Measurements from ENCODE around the gene RPTN.
"Not testable (repeated sequence)": the region's sequence is repeated elsewhere in the genome, so short reads cannot be mapped to it uniquely, and the experiment has no call there.

RPTN gene

DNA sequence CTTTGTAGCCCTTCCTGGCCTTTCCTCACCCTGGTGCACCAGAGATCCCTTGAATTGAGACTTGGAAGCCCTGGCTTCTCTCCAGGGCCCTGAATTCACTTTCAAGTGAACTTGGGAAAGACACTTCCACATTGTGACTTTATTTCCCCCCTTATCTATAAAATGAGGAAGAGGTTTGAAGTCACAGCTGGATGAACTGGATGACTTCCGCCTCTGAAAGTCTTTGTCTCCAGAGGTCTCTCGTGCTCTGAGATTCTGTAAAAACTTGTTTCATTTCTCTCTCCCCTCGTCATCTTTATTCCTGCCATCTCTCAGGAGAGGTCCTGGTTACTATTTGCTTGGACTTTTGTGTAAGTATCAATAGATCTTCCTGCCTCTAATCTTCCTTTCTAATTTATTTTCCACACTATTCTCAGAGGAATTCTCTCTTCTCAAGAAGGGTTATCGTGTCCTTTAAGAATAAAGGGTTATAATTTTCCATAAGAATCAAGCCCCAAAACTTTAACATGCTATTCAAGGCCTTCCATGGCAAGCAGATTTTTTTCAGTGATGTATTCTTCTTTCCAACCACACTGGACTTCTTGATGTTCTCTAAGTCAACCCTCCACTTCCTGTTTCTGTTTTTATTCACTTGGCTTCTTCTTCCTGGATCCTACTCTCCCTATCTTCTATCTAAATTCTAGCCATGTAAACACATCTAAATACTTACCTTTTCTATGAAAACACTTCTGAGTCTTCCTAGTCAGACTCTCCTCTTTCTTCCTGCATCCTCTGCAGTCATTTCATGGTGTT, 6.5 kb upstream of the RPTN start:
- no peak for DNase-seq (ENCODE audit: low read depth in 3 of 3)

DNA sequence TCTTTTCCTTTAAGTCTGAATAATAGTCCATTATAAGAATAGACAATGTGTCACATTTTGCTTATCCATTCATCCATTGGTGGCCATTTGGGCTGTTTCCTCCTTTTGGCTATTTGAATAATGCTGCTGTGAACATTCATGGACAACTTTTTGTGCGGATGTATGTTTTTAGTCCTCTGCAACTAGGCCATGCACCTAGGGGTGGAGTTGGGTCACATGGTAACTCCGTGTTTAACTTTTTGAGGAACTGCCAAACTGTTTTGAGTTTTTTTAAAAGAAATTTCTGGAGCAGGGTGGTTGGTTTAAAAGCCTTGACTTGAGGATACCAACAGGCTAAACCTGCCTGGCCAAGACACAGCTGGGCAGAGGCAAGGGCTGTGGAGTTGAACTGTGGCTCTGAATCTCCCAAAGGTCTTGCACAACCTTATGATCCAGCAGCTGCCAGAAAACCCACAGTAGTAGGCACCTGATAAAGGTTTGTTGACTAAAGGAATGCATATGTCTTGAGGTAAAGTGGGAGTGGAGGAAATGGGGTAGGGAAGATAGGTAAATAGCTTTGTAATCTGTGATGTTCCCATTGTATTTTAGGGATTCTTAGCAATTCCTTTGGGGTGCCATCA, 5.6 kb upstream of the RPTN start:
- DNase-seq (ENCODE audit: low read depth in 3 of 3) = no peak

DNA sequence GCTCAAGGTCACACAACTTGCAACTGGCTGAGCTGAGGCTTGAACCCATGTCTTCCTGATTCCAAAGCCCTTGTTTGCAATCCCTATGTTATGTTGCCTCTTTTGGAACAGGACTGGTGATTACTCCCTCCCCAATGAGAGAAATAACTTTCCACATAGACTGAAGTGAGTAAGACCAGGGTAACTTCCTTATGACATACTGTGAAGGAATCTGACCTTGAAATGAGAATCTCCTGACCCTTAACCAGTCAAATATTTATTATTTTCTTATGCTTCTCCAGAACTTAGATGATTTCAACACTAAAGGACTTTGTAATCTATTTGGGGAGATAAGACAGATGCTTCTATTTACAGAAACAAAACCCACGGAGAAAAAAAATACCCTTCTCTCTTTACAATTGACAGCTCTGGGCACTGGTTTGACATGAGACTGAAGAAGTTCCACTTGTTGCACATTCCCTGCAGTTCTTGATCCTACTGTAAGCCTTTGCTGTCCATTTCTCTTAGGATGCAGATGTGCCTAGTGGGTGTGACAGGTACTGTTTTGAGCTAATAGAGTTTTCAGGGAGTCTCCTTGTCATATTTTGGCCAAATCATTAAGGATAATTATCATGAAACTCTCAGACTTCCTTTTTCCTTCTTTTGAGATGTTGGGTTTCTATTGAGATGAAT, 3.9 kb upstream of the RPTN start:
- DNase-seq (ENCODE audit: low read depth in 3 of 3) = no peak

DNA sequence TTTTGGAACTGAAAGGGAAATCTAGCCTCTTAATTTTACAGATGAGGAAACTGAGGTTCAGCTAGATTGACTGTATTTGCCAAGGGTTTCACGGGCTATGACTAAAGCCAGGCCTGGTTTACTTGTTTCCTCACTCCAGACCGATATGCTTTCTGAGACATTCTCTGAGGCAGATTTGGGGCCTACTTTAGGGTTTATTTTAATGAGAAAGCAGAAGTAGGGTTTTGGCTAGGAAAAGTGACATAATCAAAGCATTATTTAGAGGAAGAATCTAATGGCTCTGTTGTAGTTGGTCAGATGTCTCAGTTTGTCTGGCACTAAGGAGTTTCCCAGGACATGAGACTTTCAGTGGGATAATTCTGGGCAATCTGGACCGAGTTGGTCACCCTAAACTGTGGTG, 1.5 kb upstream of the RPTN start:
- no peak for DNase-seq (ENCODE audit: low read depth in 3 of 3)

DNA sequence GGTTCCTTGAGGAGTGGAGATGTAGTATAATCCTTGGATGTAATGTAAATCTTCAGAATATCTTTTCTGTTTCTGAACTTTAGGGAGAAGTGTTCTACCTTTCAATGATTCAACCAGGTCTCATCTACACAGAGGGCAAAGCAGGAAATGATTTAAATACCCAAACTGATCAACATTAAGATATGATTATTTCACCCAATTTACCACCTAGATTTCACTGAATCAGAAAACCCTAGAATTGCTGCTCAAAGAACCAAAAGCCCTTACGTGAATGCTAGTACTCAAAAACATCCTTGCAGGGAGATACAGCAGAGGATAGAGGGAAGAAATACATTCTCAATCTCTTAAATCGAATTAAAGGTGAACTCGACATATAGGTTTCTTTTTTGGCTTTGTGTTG, 5.0 kb downstream of the RPTN start:
- no peak for DNase-seq (ENCODE audit: low read depth in 3 of 3)

DNA sequence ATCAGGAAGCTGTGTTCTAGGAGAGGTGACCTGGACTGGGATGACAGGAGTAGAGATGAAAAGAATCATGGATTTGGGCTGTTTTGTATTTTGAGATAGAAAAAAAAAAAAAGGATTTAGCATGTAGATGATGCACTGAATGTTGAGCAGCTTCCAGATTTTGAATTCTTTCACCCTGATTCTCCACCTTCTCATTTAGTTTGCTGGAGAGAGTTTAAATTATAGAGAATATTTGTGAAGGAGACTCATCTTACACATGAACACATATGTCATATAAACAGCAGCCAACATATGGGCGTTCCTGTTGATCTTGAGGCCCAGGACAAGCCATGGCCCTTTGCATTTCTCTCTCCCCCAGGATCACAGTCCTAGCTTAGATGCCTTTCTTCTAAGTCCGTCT, 7.4 kb downstream of the RPTN start:
- no peak for DNase-seq (ENCODE audit: low read depth in 3 of 3)

DNA sequence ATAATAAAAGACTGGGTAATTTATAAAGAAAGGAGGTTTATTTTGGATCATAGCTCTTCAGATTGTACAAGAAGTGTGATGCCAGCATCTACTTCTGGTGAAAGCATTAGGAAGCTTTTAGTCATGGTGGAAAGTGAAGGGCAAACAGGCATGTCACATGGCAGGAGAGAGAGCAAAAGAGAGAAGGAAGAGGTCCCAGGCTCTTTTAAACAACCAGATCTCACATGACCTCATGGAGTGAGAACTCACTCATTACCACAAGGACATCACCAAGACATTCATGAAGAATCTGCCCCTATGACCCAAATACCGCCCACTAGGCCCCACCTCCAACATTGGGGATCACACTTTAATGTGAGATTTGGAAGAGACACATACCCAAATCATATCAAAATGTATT, 10.0 kb downstream of the RPTN start:
- no peak for DNase-seq (ENCODE audit: low read depth in 3 of 3)

DNA sequence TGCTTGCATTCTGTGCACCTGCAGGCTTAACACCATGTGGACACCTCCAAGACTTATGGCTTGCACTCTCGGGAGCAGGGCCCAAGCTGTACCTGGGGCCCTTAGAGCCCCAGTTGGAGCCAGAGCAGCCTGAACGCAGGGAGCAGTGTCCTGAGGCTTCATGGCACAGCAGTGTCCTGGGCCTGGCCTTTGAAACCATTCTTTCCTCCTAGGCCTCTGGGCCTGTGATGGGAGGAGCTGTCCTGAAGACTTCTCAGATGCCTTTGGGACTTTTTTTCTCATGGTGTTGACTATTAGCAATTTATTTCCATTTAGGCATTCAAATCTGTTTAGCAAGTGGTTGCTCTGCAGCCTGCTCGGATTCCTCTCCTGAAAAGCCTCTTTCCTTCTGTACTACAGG, 11.0 kb downstream of the RPTN start:
- no peak for DNase-seq (ENCODE audit: low read depth in 3 of 3)

DNA sequence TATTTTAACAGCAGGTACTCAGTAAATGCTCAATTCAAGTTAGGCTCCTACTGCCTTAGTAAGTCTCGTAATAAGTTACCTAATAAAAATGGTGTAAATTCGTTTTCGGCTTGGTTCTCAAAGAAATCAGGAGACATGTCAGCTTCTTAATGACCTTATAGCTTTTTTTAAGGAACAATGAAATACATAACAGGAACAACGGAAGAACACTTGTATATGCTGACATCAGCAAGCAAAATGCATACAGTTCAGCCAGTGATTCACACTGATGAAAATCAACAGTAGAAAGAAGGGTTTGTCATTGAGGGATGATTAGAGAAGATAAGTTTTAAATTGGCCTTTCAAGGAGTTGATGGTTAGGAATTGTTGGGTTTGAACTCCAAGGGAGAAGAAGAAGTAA, 13.3 kb downstream of the RPTN start:
- DNase-seq (ENCODE audit: low read depth in 3 of 3) = no peak

DNA sequence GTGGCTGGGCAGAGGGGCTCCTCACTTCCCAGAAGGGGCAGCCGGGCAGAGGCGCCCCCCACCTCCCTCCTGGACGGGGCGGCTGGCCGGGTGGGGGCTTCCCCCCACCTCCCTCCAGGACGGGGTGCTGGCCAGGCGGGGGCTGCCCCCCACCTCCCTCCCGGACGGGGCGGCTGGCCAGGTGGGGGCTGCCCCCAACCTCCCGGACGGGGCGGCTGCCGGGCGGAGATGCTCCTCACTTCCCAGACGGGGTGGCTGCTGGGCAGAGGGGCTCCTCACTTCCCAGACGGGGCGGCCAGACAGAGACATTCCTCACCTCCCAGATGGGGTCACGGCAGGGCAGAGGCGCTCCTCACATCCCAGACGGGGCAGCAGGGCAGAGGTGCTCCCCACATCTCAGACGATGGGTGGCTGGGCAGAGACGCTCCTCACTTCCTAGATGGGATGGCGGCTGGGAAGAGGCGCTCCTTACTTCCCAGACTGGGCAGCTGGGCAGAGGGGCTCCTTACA, 14.3 kb downstream of the RPTN start:
- DNase-seq (ENCODE audit: low read depth in 3 of 3) = not testable (repeated sequence)

DNA sequence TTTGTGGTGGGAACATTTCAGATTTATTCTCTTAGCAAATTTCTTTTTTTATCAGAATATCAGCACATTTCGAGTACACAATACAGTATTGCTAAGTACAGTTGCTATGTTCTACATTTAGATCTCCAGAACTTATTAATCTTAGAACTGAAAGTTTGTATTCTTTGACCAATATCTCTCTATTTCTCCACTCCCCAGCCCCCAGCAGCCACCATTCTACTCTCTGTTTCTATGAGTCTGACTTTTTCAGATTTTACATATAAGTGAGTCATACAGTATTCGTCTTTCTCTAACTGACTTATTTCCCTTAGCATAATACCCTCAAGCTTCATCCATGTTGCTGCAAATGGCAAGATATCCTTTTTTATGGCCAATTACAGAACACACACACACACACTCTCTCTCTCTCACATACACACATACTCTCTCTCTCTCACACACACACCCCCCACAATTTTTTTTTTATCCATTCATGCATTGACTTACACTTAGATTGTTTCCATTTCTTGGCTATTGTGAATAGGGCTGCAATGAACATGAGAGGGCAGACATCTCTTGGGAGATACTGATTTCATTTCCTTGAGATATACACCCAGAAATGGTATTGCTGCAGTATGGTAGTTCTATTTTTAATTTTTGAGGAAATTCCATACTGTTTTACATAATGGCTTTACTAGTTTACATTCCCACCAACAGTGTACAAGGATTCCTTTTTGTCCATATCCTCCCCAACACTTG, 15.7 kb downstream of the RPTN start:
- peak in 2 of 3 experiments; percentile 4 to 43 for DNase-seq (ENCODE audit: low read depth in 3 of 3)

DNA sequence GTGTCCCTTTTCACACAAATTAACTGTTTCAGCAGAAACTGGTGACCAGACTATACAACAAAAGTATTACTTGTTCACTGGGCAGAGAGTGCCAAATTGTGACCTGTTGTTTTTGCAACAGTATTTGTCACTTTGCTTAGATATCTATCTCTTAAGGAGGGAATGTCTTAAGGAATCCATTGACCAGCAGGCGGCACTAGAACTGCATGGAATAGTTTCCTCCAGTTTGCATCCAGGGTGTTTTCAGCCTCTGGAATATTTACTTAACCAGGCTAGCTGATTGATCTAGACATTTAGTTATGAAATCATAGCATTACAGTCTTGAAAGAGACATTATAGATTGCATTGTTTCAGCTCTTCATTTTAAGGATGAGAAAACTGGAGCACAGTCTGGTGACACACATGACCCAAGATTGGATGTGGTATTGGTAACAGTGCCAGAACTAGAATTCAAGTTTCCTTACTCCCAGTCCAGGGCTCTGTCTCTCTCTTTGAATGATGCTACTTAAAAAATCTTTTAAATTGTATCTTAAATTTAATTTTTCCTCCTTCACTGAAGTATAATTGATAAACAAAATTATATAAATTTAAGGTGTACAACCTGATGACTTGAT, 16.9 kb downstream of the RPTN start:
- DNase-seq (ENCODE audit: low read depth in 3 of 3) = no peak

DNA sequence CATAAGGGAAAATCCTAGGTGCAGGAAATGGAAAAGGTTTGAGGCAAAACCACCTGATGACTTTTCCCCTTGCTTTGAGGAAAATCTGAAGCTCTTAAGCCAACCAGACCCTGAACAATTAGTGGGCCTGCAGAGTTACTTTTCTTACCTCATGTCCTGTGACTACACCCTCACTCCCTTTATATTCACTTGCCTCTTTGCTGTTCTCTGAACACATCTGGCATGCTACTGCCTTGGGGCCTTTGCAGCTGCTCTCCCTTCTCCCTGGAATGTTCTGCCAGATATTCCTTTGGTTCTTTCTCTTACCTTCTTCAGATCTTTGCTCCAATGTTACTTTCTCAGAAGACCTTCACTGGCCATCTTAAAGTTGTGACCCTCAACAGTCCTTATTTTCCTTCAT, 21.8 kb downstream of the RPTN start:
- DNase-seq (ENCODE audit: low read depth in 3 of 3) = no peak

DNA sequence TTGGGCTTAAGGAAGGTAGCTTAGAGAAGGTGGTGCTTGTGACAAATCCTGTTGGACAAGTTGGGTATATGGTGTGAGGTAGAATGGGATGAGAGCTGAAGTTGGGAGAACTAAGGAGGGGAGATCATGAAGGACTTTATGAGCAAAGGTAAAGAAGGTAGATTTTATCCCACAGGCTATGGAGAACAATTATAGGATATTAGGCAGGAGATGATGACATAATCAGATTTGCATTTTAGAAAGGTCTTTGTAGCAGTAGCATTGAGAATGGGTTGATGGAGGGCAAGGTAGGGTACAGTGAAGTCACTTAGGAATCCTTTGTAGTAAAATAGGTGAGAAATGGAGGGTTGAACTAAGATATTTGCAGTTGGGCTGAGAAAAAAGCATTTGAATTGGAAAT, 28.8 kb downstream of the RPTN start:
- no peak for DNase-seq (ENCODE audit: low read depth in 3 of 3)

DNA sequence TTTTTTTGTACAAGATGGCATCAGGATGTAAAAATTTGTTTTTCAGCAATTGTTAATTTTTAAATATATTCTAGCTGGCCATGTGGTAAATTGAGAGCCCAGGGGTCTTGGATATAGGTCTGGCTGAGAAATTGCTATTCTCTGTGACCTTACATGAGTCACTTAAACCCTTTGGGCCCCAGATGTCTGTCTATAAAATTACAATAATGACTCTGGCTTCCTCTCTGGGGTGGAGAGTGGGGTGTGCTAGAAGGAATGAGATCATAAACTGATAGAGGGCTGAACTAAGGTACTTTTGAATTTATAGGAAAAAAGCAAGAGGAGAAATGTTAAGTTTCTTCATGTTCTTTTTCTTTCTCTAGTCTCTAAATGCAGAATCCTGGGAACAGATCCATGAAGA, 31.4 kb downstream of the RPTN start:
- no peak for DNase-seq (ENCODE audit: low read depth in 3 of 3)

DNA sequence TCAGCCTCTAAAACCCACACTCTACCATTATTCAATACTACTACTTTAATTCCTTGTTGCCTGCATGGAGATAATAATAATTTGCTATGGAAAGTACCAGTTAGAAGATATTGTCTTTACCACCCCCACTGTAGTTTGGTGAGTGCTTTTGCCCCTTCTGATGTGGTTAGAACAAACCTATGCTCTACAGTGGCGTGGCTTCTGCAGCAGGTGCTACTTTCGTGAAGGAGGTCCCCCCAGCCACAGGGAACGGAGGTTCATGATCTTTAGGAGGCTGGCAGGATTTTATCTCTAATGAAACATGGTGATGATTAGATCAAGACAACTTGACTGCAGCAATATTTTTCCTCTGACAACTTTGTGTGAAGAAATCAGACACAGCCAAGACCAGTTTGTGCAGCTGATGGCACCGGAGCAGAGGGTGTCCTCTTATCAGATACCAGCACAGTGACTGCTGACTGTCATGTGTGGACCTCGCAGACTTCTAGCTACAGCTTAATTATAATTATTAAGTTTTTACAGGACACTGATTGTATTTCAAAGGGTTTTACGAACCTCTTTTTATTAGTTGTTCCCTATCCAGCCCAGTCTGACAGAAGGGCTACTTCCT, 33.1 kb downstream of the RPTN start:
- DNase-seq (ENCODE audit: low read depth in 3 of 3) = no peak

DNA sequence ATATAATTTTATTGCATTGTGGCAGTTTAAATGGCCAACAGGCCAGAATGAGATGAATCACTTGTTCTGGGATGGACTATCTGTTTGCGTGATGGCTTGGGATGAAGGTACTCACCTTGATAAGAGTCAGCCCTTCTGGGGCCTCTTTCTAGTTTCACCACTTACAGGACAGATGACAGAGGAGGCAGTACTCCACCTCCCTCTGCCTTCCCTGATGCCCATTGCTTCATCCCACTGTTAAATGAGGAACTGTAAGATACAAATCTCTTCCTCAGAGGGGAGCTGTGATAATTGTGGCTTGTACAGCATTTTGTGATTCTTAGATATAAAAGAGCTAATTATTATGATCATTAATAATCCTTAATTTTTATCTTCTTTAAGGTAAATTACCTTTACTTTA, 40.1 kb downstream of the RPTN start:
- no peak for DNase-seq (ENCODE audit: low read depth in 3 of 3)

DNA sequence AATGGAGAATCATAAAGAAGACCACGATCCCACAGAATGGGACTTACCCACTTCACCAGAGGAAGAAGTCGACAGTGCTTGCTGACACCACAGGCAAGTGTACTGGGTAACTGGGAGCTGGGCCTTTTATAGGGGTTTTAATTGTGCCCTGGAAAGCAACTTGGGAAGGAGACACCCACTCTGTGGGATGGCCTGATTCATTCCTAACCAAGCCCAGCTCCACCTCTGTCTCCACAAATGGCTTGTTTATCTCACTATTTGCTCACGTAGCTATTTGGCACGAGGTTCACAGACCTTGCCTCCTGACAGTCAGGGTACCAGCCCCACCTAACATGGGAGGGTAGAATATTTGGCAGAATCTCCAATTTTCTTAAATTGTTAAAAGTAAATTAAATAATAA, 43.7 kb downstream of the RPTN start, which contains the start of gene TCHH:
Gene TCHH (minus strand): TSS at position 101 of the 400 bp plus-strand sequence. CDS start 1,364 bp downstream, outside the sequence.
- DNase-seq (ENCODE audit: low read depth in 3 of 3) = no peak

DNA sequence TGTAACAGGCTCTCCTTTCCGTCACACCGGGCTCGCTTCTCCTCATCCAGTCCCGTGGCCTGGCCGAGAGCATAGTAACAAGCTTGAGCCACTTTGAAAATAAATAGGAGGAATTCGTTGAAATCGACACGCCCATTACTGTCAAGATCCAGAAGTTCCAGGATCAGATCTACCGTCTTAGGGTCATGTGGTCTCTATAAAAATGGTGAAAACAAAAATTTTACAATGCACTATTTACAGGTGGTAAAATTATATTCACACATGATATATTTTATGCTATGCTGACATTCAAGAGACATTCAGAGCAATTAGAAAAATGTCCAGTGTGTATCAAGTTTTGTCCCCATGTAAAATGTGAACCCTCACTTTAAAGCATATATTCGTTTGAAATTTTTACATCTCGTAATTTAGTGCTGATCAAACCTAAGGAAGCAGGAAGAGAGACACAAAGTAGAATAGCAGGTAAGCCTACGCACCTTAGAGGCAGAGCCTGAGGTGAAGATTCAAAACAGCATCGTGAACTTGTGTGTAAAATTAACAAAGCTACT, 46.1 kb downstream of the RPTN start:
- no peak for DNase-seq (ENCODE audit: low read depth in 3 of 3)

DNA sequence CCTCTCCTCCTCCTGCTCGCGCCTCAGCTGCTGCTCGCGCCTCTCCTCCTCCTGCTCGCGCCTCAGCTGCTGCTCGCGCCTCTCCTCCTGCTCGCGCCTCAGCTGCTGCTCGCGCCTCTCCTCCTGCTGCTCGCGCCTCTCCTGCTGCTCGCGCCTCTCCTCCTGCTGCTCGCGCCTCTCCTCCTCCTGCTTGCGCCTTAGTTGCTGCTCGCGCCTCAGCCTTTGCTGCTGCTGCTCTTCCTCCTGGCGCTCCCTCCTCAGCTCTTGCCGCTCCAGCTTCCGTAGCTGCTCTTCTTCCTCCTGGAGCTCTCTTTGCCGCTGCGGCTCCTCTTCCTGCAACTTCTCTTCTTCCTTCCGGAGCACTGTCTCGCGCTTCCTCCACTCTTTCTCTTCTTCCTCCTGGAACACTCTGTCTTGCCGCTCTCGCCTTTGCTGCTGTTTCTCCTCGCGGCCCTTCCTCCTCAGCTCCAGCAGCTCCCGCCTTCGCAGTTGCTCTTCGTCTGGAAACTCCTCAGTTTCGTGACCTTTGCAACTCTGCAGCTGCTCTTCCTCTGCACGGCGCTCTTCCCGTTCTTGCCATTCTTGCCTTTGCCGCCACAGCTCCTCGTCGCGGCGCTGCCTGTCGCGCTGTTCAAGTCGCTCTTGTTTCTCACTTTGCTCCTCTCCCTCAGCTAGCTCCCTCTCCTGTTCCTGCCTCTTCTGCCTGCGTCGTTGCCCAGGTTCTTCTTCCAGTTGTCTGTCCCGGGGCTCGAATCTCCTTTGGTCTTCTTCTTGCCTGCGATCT, 46.7 kb downstream of the RPTN start:
- no peak for DNase-seq (ENCODE audit: low read depth in 3 of 3)

Data from stimulated activated CD4-positive, alpha-beta T cell treated with anti-CD3 and anti-CD28 coated beads, TNF-alpha, amount 100 ng/mL, for 24 hours (primary cell).